GM20431 (cell line): ENCODE measurements around the gene HBM.
"Not testable (repeated sequence)": the region's sequence is repeated elsewhere in the genome, so short reads cannot be mapped to it uniquely, and the experiment has no call there.

Source experiments
- in situ Hi-C: fragments of 300-500 bp; cut with MseI, MboI; formaldehyde crosslinking; loops from one replicate; pipeline ENCODE4 v1.15.0; 2020; ENCODE audit warnings: low sequenced_read_pairs; ENCODE audit not compliant: unreplicated experiment

The HBM gene, protein sequence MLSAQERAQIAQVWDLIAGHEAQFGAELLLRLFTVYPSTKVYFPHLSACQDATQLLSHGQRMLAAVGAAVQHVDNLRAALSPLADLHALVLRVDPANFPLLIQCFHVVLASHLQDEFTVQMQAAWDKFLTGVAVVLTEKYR

DNA sequence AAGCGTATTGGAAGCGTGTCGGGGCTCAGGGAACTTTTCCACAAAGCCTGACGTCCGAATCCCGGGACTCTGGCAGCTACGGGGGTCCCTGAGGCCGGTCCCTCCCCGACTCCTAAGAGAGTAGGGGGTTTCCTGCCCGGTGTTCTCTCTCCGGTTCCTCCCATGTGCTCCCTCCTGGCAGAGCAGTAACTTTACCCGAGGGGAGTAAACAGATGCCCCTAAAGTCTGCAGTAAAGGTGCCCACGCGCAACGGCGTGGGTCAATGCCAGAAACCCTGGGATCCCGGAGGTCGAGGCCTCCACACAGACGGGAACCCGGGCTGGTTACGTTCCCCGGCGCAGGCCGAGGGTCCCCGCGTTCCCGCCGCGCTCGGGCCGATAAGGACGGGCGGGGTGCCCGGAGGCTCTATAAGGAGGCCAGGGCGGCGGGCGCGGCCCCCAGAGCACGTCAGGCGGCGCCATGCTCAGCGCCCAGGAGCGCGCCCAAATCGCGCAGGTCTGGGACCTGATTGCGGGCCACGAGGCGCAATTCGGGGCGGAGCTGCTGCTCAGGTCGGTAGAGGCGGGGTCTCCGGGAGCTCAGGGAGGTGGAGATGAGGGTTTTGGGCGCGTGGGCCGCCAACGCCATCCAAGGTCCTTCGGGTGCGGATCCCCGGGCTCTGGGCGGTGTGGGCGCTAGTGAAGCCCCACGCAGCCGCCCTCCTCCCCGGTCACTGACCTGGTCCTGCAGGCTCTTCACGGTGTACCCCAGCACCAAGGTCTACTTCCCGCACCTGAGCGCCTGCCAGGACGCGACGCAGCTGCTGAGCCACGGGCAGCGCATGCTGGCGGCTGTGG, at the start of gene HBM:
Gene HBM (plus strand): TSS at position 440 of the 836 bp plus-strand sequence. CDS start 20 bp downstream, at position 460.
- in situ Hi-C loops, result no loop called here

DNA sequence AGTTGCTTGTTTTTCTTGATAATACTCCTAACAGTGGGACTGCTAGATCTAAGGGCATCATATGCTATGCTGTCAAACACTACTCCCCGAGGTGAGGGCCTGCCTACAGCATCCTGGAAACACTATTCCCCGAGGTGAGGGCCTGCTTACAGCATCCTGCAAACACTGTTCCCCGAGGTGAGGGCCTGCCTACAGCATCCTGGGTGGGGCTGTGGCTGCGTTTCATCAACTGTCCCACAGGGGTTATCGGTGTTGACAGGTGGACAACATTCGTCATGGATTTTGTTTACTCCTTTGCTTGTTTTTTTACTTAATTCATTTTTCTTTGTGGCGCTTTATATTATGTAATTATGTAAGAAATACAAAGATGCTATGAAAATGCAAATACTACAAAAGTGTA, 49.8 kb upstream of the HBM start:
- in situ Hi-C loops, result loop anchor here (5.0 kb wide), 1 partner anchor 66 kb away; the partner anchor contains the start of gene HBQ1

DNA sequence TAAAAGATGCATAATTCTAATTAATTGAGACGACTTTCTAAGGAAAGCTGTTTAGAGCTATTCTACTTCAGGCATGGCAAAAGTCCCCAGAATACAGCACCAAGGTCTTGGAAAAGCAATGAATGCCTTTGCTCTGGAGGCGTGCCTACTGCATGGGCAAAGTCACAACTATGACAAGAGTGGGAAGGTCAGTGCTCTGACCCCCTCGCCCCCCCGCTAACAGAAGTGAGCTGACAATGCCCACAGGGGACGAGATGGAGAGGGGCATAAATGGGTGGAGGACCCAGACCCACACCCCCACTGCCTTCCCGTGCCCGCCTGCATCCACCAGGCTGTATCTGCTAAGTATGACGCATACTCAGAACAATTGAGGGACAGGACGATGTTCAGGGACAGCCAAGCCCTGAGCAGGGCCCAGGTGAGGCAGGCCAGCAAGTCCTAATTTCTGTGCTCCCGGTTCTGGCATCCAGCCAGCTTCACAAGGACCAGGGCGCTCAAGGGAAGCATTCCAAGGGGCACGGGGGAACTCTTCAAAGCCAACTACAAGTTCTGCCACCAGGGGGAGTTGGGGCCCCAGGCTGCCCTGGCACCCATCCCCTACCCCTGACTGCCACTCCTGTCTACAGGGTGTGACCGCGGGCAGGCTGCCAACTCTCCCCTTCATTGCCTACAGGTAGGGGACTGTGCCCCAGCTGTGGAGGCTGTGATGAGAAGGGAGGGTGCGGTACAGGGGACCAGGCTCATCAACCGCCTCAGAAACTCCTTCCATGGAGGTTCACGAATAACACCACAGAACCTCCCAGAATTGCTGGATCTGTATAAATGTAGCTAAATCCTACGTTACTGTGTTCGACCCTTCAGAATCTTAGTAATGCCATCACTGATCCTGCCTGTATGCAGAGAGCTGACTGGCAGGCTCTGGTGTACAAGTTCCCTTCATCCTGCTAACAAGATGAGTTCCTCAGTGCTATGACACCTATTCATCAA, 48.1 kb upstream of the HBM start:
- in situ Hi-C loops, result loop anchor here (5.0 kb wide), 1 partner anchor 65 kb away; the partner anchor contains the start of gene HBQ1

DNA sequence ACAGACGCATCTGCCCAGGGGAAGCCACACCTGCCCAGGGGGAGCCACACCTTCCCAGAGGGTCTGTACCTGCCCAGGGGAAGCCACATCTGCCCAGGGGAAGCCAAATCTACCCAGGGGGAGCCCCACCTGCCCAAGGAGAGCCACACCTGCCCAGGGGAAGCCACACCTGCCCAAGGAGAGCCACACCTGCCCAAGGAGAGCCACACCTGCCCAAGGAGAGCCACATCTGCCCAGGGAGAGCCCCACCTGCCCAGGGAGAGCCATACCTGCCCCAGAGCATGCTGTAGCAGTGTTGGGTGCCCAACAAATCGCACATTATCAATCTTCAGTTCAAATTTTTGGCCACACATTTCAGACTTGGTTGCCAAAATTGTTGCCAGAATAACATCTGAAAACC, 46.9 kb upstream of the HBM start:
- in situ Hi-C loops, result loop anchor here (5.0 kb wide), 1 partner anchor 63 kb away; the partner anchor contains the start of gene HBQ1

DNA sequence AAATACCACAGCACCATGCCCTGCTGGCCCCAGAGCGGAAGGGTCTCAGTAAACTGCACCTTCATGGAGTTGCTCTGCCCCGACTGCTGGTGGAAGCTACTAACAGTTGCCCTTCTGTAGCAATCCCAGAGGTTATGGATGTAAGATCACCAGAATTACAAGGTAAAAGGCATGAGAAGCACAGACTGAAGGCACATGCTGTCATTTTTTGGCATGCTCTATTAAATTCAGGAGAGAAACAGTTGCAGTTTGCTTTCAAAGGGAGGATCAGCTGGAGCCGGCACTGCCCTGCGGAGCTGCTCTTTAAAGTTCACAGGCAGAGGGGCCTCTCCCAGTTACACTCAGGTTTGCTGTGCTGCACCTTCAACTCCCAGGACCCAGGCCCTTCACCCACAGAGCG, 46.5 kb upstream of the HBM start:
- in situ Hi-C loops, result loop anchor here (5.0 kb wide), 1 partner anchor 63 kb away; the partner anchor contains the start of gene HBQ1

DNA sequence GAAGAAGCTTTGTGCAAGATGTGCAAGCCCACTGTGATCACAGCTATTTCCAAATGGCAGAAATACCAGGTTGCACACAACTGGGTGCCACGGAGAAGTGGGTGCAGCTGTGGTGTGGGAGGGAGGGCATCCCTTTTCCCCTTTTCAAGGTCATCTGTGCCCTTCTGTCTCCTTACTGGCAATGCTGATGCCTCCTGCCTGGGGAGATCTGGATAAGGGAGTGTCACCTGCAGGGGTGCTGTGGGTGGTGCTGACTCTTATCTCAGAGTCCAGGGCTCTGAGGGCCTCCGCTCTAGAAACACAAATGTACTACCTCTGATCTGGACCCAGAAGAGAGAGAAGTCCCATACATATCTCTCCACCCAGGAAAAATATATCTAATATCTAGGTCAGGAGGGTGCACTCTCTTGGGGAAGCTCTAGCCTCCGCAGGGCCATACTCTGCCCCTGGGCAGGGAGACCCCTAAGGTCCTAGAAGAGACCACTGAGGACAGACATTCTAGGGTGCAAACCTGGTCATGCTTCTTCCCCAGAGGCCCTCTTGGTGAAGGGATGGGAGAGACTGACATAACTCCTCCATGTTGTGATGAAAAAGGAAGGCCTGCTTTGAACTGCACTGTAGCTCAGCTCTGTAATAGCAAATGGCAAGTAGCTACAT, 45.8 kb upstream of the HBM start:
- in situ Hi-C loops, result loop anchor here (5.0 kb wide), 1 partner anchor 62 kb away; the partner anchor contains the start of gene HBQ1

DNA sequence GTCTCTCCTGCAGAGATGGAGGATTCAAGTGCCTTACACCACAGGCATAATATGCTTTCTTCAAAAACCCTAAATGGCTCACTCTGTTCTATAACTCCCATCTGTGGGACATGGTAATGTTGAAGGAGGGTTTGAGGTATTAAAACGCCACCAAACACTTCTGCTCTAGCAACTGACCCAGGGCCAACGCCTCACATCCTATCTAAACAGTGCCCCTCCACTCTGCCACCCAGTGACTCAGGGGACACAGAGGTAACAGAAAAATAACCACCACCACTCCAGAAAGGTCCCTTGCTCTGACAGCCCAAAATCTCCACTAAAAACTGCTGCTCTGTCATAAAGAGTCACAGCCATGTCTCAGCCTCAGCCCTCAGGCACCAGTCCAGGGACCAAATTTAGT, 45.0 kb upstream of the HBM start:
- in situ Hi-C loops, result no loop called here

DNA sequence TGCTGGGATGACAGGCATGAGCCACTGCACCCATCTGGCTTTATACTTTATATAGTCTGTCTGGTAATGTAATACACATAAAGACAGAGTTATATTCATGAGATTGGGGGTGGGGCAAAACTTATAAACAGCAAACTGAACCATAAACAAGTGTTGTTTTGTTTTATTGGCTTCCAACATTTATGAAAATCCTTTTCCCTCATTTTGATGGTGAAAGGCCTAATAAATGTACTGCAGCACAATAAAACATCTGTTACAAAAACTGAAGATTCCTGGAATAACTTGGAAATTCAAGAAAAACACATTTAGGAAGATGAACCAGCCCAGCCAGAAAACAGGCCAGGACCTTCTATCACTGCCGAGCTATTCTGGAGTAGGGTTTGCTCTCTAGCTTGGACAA, 43.4 kb upstream of the HBM start:
- in situ Hi-C loops, result no loop called here

DNA sequence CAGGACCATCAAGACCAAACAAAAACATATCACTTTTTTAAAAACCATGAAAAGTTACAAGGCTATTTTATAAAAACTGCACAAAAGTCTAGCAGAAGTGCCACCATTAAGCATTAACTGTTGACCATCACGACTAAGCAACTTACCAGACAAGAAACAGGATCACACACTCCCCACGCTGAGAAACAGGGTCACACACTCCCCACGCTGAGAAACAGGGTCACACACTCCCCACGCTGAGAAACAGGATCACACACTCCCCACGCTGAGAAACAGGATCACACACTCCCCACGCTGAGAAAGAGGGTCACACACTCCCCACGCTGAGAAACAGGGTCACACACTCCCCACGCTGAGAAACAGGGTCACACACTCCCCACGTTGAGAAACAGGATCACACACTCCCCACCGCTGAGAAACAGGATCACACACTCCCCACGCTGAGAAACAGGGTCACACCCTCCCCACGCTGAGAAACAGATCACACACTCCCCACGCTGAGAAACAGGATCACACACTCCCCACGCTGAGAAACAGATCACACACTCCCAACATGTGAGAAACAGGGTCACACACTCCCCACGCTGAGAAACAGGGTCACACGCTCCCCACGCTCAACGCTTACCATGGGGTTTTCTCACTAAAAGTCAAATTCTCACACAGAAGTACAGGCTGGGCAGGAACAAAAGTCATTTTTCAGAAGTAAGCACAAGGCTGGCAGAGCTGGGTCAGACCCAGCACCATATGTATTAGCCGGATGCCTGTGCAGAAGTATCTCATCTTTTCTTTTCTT, 42.0 kb upstream of the HBM start:
- in situ Hi-C loops, result not testable (repeated sequence)

DNA sequence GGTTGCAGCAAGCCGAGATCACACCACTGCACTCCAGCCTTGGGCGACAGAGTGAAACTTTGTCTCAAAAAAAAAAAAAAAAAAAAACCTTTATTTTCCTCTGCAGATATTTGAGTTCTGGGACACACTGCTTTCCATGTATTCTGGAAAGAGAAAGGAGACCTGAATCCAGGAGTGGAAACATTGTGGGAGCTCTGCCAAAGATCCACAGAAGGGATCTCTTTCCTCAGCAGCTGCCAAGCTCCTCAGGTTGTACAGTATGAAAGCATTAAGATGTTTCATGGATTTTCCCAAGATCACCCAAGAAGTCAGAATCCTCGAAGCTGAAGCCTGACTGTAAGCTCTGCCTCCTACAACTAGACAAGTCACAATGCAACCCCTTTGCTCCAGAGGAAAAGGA, 40.8 kb upstream of the HBM start:
- in situ Hi-C loops, result no loop called here

DNA sequence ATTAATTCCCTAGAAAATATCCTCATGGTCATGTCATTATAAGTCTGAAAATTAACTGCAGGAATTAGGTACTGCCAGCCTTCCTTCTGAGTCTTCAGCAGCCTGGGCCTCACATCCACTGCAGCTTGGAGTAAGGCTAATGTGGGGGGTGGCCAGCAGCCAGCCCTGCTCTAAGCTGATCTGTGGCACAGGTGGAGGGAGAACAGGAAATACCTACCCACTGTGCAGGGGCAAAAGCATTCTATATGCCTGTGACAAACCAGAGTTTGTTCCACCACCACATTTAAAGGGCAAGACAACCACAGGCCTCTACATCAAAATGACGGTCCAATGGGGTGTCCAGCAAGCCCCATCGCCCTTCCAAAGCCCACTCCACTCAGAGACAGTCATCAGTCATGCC, 36.7 kb upstream of the HBM start:
- in situ Hi-C loops, result no loop called here

DNA sequence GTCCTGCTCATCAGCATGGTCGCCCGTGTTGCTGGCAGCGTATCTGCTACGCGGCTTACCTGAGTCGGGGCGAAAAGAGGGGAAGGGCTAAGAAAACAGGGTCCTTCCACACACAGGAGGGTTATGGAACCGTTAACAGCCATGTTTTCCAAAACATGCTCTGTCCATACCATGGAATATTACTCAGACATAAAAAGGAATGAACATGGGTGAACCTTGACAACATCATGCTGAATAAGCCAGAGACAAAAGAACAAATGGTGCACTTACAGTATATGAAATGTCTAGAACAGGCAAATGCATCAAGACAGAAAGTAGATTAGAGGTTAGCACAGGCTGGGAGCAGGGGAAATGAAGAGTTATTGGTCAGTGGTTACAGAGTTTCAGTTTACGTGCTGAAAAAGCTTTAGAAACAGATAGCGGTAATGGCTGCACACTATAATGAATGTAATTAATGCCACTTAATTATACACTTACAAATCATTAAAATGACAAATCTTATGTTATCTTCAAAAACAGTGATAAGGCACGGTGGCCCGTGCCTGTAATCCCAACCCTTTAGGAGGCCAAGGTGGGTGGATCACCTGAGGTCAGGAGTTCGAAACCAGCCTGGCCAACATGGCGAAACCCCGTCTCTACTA, 35.1 kb upstream of the HBM start:
- in situ Hi-C loops, result no loop called here

DNA sequence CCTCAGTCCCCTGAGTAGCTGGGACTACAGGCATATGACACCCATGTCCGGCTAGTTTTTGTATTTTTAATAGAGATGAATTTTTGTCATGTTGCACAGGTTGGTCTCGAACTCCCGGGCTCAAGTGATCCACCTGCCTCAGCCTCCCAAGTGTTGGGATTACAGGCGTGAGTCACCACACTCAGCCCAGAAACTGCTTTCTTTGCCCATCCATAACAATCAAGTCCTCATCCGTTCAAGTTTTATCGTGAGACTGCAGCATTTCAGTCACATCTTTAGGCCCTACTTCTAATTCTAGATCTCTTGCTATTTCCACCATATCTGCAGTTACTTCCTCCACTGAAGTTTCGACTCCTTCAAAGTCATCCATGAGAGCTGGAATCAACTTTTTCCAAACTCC, 33.7 kb upstream of the HBM start:
- in situ Hi-C loops, result no loop called here

DNA sequence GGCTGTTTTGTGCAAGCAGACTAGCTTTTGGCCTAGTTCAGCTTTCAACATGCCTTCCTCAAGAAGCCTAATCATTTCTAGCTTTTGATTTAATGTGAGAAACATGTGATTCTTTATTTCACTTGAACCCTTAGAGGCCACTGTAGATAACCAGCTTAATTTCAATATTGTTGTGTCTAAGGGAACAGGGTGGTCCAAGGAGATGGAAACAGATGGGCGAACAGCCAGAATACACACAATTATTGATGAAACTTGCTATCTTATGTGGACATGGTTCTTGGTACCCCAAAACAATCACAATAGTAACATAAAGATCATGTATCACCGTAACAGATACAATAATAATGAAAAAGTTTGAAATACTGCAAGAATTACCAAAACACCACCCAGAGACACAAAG, 32.1 kb upstream of the HBM start:
- in situ Hi-C loops, result no loop called here

DNA sequence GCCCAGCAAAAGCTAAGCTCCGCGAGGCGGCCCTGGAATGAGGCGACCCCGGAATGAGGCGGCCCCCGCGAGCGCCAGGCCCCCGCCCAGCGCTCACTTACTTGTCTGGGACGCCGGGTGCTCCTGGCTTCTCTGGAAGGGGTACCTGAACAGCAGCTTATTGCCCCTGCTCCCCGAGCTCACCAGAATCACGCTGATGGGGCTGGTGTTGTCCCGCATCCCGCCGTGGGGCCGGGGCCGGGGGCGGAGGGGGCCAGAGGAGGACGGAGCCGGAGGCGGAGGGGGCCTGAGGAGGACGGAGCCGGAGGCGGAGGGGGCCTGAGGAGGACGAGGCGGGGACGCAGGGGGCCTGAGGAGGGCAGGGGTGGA, 27.7 kb upstream of the HBM start:
- in situ Hi-C loops, result no loop called here

DNA sequence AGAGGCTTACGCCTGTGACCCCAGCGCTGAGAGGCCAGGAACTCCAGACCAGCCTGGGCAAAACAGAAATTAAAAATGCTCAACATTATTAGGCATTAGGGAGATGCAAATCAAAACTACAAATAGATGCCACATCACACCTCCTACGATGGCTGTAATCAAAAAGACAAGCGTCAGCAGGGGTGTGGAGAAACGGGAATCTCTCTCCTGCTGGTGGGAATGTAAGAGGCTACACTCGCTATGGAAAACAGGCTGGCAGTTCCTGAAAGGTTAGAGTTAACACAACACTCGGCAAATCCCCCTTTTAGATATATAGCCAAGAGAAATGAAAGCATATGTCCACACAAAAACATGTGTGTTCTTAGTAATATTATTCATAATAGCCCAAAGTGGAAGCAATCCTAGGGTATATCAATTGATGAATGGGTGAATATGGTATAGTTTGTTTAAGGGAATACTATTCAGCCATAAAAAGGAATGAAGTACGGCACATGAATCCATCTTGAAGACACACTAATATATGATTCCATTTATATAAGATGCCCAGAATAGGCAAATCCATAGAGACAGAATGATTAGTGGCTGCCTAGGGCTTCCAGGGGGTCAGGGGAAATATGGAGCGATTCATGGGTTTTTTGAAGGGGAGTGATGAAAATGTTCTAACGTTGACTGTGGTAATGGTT, 25.5 kb upstream of the HBM start:
- in situ Hi-C loops, result no loop called here

DNA sequence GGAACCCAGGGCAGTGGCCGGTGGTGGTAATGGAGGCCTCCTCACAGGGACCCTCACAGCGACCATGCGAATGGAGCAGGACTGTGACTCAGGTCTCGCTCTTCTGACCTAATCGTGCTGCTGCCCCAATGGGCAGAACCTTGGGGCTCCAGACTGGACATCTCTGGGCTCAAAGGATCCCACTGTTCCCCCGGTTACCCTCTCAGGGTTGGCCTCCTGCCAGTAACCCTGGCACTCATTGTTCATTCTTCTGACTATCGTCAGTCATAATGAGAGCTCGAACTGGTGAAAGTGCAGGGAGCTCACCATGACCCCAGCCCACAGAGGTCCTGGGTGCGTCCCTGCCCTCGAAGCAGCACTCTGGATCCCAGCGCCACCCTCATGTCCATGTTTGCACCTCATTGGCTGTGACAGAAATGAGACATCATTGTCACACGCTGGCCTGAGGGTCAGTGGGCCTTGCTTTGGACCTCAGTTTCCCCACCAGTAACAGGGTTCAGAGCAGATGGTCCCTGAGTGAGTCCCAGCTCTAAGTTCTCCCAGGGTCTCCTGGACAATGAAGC, 23.3 kb upstream of the HBM start:
- in situ Hi-C loops, result no loop called here

DNA sequence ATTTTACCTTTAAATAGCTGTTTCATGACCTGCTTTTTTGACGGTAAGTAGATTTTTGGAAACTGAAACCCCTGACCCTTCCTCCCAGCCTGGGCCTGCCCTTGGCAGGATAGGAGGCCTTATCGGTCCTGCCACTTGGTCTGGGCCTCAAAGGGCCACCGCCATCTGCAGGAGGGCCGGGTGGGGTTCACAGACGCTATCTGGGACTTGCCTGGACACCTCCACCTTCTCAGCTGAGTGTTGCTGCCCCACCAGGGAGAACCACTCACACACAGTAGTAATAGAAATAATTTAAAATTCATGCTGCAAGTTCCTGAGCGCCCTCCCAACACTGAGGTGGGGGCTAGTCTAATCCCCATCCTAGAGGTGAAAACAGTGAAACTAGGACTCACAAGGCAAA, 22.7 kb upstream of the HBM start:
- in situ Hi-C loops, result no loop called here
